HCT116 (cell line): ENCODE data around the gene CCDC187. TPM values are rescaled to one million over a fixed set of nuclear protein-coding genes. Genes with fewer than 3 reads are reported as not detected.

ENCODE experiments used
- ATAC-seq: fragments of 200-7000 bp; cut with Tn5 transposase; 2 replicates; pipeline ENCODE4 v1.9.1; 2020; ENCODE audit warnings: mild to moderate bottlenecking, moderate library complexity
- BruUV-seq: library from RNA; stranded (reverse); fragments of 400-500 nt; replicated peaks from 2 replicates; lab custom pipeline; 2021; lab: Mats Ljungman, UMichigan
- CTCF ChIA-PET: fragments of 300-600 bp; sonication (Branson Sonifier 250); formaldehyde crosslinking; loops from one replicate; lab custom pipeline; 2021; ENCODE audit warnings: antibody characterized with exemption; lab: Charles Lee
- POLR2A ChIA-PET: fragments of 300-600, 350-600 bp; sonication (Branson Sonifier 250); formaldehyde crosslinking; loops from one replicate; lab custom pipeline; 2021; ENCODE audit warnings: antibody characterized with exemption; lab: Charles Lee
- RAD21 ChIA-PET, 2 experiments: fragments of 300-600 bp; sonication (Branson Sonifier 250); formaldehyde crosslinking; loops; one replicate each; lab custom pipeline; 2023; ENCODE audit warnings: low total read pairs in 2 of 2; ENCODE audit not compliant: uncharacterized antibody in 2 of 2, unreplicated experiment in 2 of 2, low non-redundant PET in 1 of 2; lab: Charles Lee
- DNase-seq: peaks from one replicate; pipeline ENCODE4 v3.0.0-alpha.2; 2010; ENCODE audit warnings: low read depth, low spot score
- H2AFZ ChIP-seq: fragments of 200-600 bp; shearing (Covaris generic), sonication (generic); 2 replicates; pipeline ENCODE4 v1.6.1; 2017; ENCODE audit warnings: low read depth, mixed run types, mixed read lengths, antibody characterized with exemption, low read length; ENCODE audit not compliant: poor library complexity, severe bottlenecking
- H3K27ac ChIP-seq: 2 replicates; pipeline ENCODE4 v1.5.1; 2012; ENCODE audit warnings: low read depth, low read length
- H3K27me3 ChIP-seq: fragments of 200-600 bp; sonication (generic); 2 replicates; pipeline ENCODE4 v1.6.1; 2016; ENCODE audit warnings: mixed run types, low read length, mixed read lengths; ENCODE audit not compliant: insufficient read depth
- H3K36me3 ChIP-seq, 2 experiments: fragments of 200-500 bp in 1 of 2; fragments of 200-600 bp in 1 of 2; sonication (Bioruptor generic) in 1 of 2; sonication (generic) in 1 of 2; 2 replicates each; pipeline versions ENCODE4 v1.5.1 to v1.6.1; 2014 to 2016; ENCODE audit warnings: low read length in 2 of 2, inconsistent platforms in 1 of 2, mixed read lengths in 1 of 2, mixed run types in 1 of 2; ENCODE audit not compliant: insufficient read depth in 2 of 2, control insufficient read depth in 1 of 2
- H3K4me1 ChIP-seq, 2 experiments: fragments of 200-600 bp in 1 of 2; sonication (generic) in 1 of 2; 2 replicates each; pipeline versions ENCODE4 v1.5.1 to v1.6.1; 2012 to 2017; ENCODE audit warnings: low read length in 2 of 2, inconsistent platforms in 1 of 2, mild to moderate bottlenecking in 1 of 2, mixed read lengths in 1 of 2, mixed run types in 1 of 2, moderate library complexity in 1 of 2; ENCODE audit not compliant: insufficient read depth in 2 of 2, control insufficient read depth in 1 of 2
- H3K4me2 ChIP-seq: fragments of 200-600 bp; sonication (generic); 2 replicates; pipeline ENCODE4 v1.6.1; 2017; ENCODE audit warnings: mixed run types, low read length, mixed read lengths
- H3K4me3 ChIP-seq, 2 experiments: fragments of 200-600 bp in 1 of 2; sonication (generic) in 1 of 2; replicated peaks in 1 of 2; 2 replicates each; pipeline ENCODE4 v1.5.1; 2011 to 2016; ENCODE audit warnings: low read length in 2 of 2, control low read depth in 1 of 2, low read depth in 1 of 2, mild to moderate bottlenecking in 1 of 2, mixed read lengths in 1 of 2, mixed run types in 1 of 2
- H3K79me2 ChIP-seq: fragments of 200-600 bp; sonication (generic); 2 replicates; pipeline ENCODE4 v1.6.1; 2017; ENCODE audit warnings: mild to moderate bottlenecking, mixed run types, low read length, moderate library complexity, mixed read lengths; ENCODE audit not compliant: insufficient read depth
- H3K9ac ChIP-seq: fragments of 200-600 bp; sonication (generic); 2 replicates; pipeline ENCODE4 v1.6.1; 2016; ENCODE audit warnings: low read length, mixed read lengths
- H3K9me2 ChIP-seq: fragments of 200-600 bp; sonication (generic), shearing (Covaris generic); 2 replicates; pipeline ENCODE4 v1.6.1; 2017; ENCODE audit warnings: mixed run types, mild to moderate bottlenecking, moderate library complexity; ENCODE audit not compliant: insufficient read depth
- H3K9me3 ChIP-seq, 2 experiments: fragments of 200-500 bp in 1 of 2; fragments of 200-600 bp in 1 of 2; sonication (Bioruptor generic) in 1 of 2; sonication (generic) in 1 of 2; 2 replicates each; pipeline ENCODE4 v1.6.1; 2014 to 2017; ENCODE audit warnings: low read length in 2 of 2, mixed read lengths in 2 of 2, inconsistent platforms in 1 of 2, low read depth in 1 of 2, mild to moderate bottlenecking in 1 of 2, mixed run types in 1 of 2, moderate library complexity in 1 of 2; ENCODE audit not compliant: control insufficient read depth in 1 of 2, insufficient read depth in 1 of 2
- H4K20me1 ChIP-seq: fragments of 200-600 bp; sonication (generic), shearing (Covaris generic); 2 replicates; pipeline ENCODE4 v1.6.1; 2017; ENCODE audit warnings: mixed run types, mild to moderate bottlenecking, moderate library complexity; ENCODE audit not compliant: insufficient read depth
- ATF3 ChIP-seq: IDR thresholded peaks from 2 replicates; pipeline ENCODE4 v1.6.1; 2012
- CBX3 ChIP-seq: IDR thresholded peaks from 2 replicates; pipeline ENCODE4 v1.6.1; 2012; ENCODE audit warnings: low read depth
- EGR1 ChIP-seq: IDR thresholded peaks from 2 replicates; pipeline ENCODE4 v1.6.1; 2012; ENCODE audit warnings: low read depth
- ELF1 ChIP-seq: IDR thresholded peaks from 2 replicates; pipeline ENCODE4 v1.6.1; 2012; ENCODE audit warnings: low read depth, borderline replicate concordance
- EZH2 ChIP-seq: fragments of 200-600 bp; sonication (generic); IDR thresholded peaks from 2 replicates; pipeline ENCODE4 v1.6.1; 2017; ENCODE audit warnings: antibody characterized with exemption, mixed run types
- EZH2phosphoT487 ChIP-seq: fragments of 200-600 bp; IDR thresholded peaks from 2 replicates; pipeline ENCODE4 v1.6.1; 2018; ENCODE audit warnings: antibody characterized with exemption, borderline replicate concordance
- FOSL1 ChIP-seq: IDR thresholded peaks from 2 replicates; pipeline ENCODE4 v1.6.1; 2012; ENCODE audit warnings: low read depth
- JUND ChIP-seq: IDR thresholded peaks from 2 replicates; pipeline ENCODE4 v1.6.1; 2012
- MAX ChIP-seq: IDR thresholded peaks from 2 replicates; pipeline ENCODE4 v1.6.1; 2012
- POLR2A ChIP-seq: IDR thresholded peaks from 2 replicates; pipeline ENCODE4 v1.7.0; 2011; ENCODE audit warnings: borderline replicate concordance; ENCODE audit not compliant: insufficient read depth, insufficient read length; ENCODE audit errors: extremely low read depth
- POLR2AphosphoS5 ChIP-seq: IDR thresholded peaks from 2 replicates; pipeline ENCODE4 v1.6.1; 2011; ENCODE audit warnings: mild to moderate bottlenecking, low read depth, low read length, moderate library complexity
- RAD21 ChIP-seq: IDR thresholded peaks from 2 replicates; pipeline ENCODE4 v1.6.1; 2012; ENCODE audit warnings: low read depth, mild to moderate bottlenecking
- SP1 ChIP-seq: IDR thresholded peaks from 2 replicates; pipeline ENCODE4 v1.6.1; 2012; ENCODE audit warnings: low read depth
- SRF ChIP-seq: IDR thresholded peaks from 2 replicates; pipeline ENCODE4 v1.6.1; 2012; ENCODE audit warnings: low read depth
- TCF7L2 ChIP-seq: IDR thresholded peaks from 2 replicates; pipeline ENCODE4 v1.7.0; 2011; ENCODE audit warnings: borderline replicate concordance, inconsistent platforms; ENCODE audit not compliant: insufficient read depth, insufficient read length; ENCODE audit errors: extremely low read depth
- YY1 ChIP-seq: IDR thresholded peaks from 2 replicates; pipeline ENCODE4 v1.6.1; 2011; ENCODE audit warnings: low read length, low read depth, moderate library complexity, mild to moderate bottlenecking; ENCODE audit not compliant: insufficient replicate concordance; ENCODE audit errors: extremely low read depth
- ZFX ChIP-seq: fragments of 450-650 bp; IDR thresholded peaks from 2 replicates; pipeline ENCODE4 v1.6.1; 2017
- ZNF274 ChIP-seq: fragments of 200-500 bp; sonication (Bioruptor generic); IDR thresholded peaks from 2 replicates; pipeline ENCODE4 v1.6.1; 2014; ENCODE audit warnings: mild to moderate bottlenecking, low read depth, low read length, inconsistent platforms
- intact Hi-C: fragments of 100-400 bp; cut with micrococcal nuclease; formaldehyde crosslinking; loops from 2 replicates; pipeline ENCODE4 v1.10.0; 2022
- total RNA-seq: library from RNA; stranded (reverse); gene quantifications from one replicate; pipeline ENCODE4 v1.2.1, GENCODE V29; 2021; ENCODE audit not compliant: unreplicated experiment

The CCDC187 gene
- total RNA-seq, 1 experiment from 2014 or later, result 4.6 TPM

- POLR2A ChIA-PET, result no interaction called here
- CTCF ChIA-PET, result no interaction called here
- no peak overlapping the region for H3K27ac ChIP-seq
- H3K9me2 ChIP-seq, result no peaks in the 10 kb centered on the region
- H3K4me3 ChIP-seq, result no peak overlapping the region
- TF ChIP-seq TCF7L2 (no peak), ELF1 (no peak), SP1 (no peak), CBX3 (no peak)
- RAD21 ChIA-PET, result no interaction called here
- H4K20me1 ChIP-seq, result no peaks in the 10 kb centered on the region
- DNase-seq, result no peak
- H3K9ac ChIP-seq, result no peak overlapping the region
- no peaks in the 10 kb centered on the region for H3K9me3 ChIP-seq
- H3K4me1 ChIP-seq, result no peaks in the 10 kb centered on the region
- BruUV-seq, result no TSS peak
- H3K4me2 ChIP-seq, result no peak overlapping the region
- H3K27me3 ChIP-seq, result no peaks in the 10 kb centered on the region
- H2AFZ ChIP-seq, result no peak overlapping the region
- no peak for ATAC-seq
- intact Hi-C loops, result no loop called here
- peaks cover 13 to 16% of the 10 kb centered on the region in 2 experiments; a peak in 3 of 4 replicates for H3K36me3 ChIP-seq
- H3K79me2 ChIP-seq, result no peaks in the 10 kb centered on the region
These were observed 96.3 kb downstream of the CCDC187 start for GRCh38 chr9:136207616-136208015.

- DNase-seq, result no peak
- Histone ChIP-seq H3K4me3 (no peak overlapping the region), H3K27ac (no peak overlapping the region), H3K4me1 (no peaks in the 10 kb centered on the region), H3K9me3 (no peaks in the 10 kb centered on the region), H2AFZ (no peak overlapping the region), H3K9me2 (no peaks in the 10 kb centered on the region), H3K9ac (no peak overlapping the region), H3K79me2 (no peaks in the 10 kb centered on the region), H3K27me3 (no peaks in the 10 kb centered on the region), H3K4me2 (no peak overlapping the region), H4K20me1 (no peaks in the 10 kb centered on the region), H3K36me3 (peaks cover 13 to 16% of the 10 kb centered on the region in 2 experiments; a peak in 3 of 4 replicates)
- no peak for ATAC-seq
- intact Hi-C loops, result no loop called here
- TSS peak; percentile 35 for BruUV-seq
- ChIA-PET RAD21 (no interaction called here), POLR2A (no interaction called here), CTCF (no interaction called here)
- TF ChIP-seq ATF3 (no peak), FOSL1 (no peak), RAD21 (no peak), ZNF274 (no peak), JUND (no peak), EGR1 (no peak), ZFX (no peak), POLR2A (no peak), EZH2phosphoT487 (no peak), EZH2 (no peak), YY1 (no peak), SRF (no peak), MAX (no peak), POLR2AphosphoS5 (no peak), ELF1 (no peak)
These were observed 97.2 kb downstream of the CCDC187 start for GRCh38 chr9:136206602-136207275.
